ENCODE results near the gene DCAF6.
A peak's percentile ranks its signal among the peaks of the same experiment; 100 is the strongest.
"Not testable (repeated sequence)": the region's sequence is repeated elsewhere in the genome, so short reads cannot be mapped to it uniquely, and the experiment has no call there.

The DCAF6 gene

GRCh38 chr1:167924102-167924501 lies 12.4 kb upstream of the DCAF6 start:
- DNase-seq, result no peak

DNA sequence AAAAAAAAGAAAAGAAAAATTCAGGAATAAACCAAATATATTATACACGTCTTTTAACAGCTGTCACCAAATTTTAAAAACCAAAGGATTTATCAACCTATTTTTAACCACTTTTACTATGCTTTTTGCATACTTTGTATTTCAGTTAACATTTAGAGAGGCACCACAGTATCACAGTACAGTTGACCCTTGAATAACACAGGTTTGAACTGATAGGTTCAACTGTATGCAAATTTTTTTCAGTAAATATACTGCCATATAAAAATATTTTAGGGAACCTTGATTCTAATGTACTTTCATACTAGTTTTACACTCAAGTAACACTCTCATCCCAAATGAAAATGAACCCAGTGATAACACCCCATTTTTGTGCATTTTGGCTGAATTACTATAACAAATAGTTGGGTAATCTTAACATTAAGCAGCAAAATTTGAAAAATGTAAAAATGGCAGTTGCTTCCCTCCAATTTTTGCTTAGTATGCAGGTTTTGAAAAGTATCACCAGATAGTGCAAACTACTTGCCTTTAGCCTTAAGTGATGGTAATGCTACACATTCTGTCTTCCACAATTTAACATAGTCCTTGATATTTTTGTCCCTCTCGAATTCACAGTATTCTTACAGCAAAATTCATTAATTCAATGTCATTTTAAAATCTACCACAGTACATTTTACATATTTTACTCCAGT lies 11.8 kb upstream of the DCAF6 start:
- no peak for DNase-seq

GRCh38 chr1:167926486-167926997 lies 9.9 kb upstream of the DCAF6 start:
- no peak for DNase-seq

DNA sequence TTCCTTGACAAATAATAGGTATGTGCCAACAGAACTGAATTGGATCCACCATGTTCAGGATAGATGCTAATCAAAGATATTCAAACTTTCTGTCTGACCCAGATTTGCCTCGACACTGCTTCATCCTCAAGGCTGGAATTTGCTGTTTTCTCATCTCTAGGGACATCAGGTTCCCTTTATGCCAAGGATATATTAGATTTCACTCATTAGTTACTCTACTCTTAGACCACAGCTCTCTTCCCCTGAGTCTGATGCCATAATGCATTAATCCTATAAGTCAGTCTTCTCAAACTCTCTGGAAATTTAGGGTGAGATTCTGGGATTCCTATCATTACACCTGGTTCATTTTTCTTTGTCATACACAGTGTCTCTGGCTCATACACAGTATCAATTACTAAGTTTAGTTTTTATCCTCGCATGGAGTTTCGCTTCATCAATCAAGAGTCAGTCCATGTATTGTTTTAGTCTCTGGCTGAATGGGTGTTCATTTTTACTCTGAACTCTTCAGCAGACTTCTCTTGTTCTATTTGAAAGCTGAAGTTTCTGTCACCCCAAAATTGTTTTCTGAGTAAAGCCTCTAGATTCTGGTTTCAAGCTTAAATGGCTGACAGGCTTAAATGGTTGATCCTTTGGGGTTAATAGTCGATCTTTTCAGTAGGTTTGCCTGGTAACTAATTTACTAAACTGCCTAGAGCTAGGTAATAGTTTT lies 9.3 kb upstream of the DCAF6 start:
- no peak for DNase-seq

GRCh38 chr1:167928457-167928852 lies 8.0 kb upstream of the DCAF6 start:
- no peak for DNase-seq

DNA sequence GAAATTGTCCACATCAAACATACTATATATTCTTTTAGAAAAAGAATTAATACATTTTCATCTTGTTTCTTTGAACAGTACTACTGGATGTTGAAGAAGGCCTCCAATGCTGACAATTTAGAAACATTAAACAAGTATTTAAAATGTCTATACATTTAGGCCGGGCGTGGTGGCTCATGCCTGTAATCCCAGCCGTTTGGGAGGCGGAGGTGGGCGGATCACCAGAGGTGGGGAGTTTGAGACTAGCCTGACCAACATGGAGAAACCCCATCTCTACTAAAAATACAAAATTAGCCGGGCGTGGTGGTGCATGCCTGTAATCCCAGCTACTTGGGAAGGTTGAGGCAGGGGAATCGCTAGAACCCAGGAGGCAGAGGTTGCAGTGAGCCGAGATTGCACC lies 7.6 kb upstream of the DCAF6 start:
- DNase-seq, result not testable (repeated sequence)

- no peak for DNase-seq
These were observed 6.8 kb upstream of the DCAF6 start for GRCh38 chr1:167929725-167930124.

DNA sequence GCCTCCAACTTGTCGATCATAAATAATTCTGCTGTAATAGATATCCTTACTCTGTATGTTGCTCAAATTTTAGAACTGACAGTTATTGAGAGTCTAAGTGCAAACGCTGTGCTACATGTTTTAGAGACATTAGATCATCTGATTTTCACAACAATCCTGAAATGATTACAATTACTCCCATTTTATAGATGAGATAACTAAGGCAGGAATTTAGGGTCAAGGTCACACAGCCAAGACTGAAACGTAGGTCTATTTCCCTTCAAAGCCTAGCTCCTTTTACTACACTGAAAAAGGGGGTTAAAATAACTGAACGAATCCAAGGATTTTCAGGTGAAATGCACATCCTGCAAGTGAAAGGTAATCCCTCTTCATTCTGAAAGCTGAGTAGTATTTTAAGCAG lies 2.7 kb upstream of the DCAF6 start:
- DNase-seq, result no peak

DNA sequence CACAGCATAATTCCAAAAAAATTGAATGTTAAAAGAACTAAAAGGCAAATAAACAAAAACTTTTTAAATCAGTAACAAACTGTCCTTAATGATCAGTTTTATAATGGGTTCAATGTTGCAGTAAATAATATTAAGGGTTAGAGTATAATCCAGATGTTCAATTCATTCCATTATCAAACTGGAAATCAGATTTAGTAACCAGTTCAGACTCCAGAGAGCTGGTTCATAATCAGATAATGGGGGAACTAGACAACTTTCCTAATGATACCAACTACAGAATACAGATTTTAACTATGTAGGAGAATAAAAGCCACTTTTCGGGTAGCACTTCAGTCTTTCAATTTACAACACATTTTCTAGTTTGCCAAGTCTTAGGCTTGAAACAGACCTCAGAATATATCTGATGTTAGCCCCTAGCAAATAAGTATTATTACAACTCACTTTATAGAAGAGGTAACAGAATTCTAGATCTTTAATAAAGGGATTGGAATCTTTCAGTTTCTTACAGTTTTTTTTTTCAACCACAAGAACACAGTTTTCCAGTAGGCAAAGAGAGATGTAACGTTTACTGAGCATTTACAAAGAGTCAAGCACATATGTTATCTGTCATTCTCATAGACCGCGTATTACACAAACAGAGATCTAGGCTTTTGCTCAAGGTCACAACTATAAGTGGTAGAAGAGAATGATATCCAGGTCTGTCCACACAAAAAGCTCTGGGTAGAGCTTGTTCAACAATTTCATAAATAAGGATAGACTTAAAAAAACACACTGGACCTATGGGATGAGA lies 1.9 kb upstream of the DCAF6 start:
- DNase-seq, result no peak

- peak; percentile 44 for DNase-seq
These were observed 1.0 kb upstream of the DCAF6 start for GRCh38 chr1:167935216-167936067.

DNA sequence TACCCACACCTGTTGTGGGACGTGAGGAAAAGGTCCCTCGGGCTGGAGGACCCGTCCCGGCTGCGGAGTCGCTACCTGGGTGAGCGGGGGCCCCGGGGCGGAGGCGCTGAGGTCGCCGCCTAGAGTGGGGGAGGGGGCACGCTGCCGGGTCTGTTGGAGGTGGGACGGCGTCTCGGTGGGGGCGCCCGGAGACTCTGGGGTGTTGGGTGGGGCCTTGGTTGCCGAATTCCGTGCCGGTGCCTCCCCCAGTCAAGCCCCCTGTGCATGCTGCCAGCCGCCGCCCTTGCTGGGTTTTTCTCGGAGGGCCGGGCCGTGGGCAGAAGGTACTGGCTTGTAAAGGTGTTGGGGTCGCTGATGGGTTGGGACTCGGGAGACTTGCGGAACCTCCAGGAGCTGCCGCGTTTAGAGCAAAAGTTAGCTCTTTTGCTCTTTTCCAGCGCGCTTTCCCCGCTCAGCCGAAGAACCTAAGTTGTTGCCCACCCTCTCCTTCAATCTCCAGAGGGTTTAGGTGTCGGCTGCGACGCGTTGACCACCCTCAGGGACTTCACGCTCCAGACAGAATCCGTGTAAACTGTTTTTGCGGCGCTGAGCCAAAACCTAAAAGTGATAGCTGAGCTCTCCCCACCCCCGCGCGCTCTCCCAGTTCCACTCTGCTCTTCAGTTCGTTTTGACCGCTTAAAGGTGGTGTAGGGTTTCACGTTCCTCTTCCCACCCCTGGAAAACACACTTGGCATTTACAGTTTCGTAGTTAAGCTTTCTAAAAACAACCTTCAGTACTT lies 636 bp downstream of the DCAF6 start, which contains the start of gene MPC2:
Gene MPC2, minus strand, starts transcription at position 143 of the 779 bp plus-strand sequence. CDS start 1,231 bp downstream, outside the sequence.
- peak; percentile 78 for DNase-seq

- DNase-seq, result no peak
These were observed 1.2 kb downstream of the DCAF6 start for GRCh38 chr1:167937709-167938010.

GRCh38 chr1:167938080-167938636 lies 1.7 kb downstream of the DCAF6 start:
- no peak for DNase-seq

GRCh38 chr1:167940264-167940663 lies 3.8 kb downstream of the DCAF6 start:
- DNase-seq, result no peak

- no peak for DNase-seq
These were observed 7.1 kb downstream of the DCAF6 start for GRCh38 chr1:167943541-167943940.

- DNase-seq, result no peak
These were observed 11.2 kb downstream of the DCAF6 start for GRCh38 chr1:167947733-167948132.

DNA sequence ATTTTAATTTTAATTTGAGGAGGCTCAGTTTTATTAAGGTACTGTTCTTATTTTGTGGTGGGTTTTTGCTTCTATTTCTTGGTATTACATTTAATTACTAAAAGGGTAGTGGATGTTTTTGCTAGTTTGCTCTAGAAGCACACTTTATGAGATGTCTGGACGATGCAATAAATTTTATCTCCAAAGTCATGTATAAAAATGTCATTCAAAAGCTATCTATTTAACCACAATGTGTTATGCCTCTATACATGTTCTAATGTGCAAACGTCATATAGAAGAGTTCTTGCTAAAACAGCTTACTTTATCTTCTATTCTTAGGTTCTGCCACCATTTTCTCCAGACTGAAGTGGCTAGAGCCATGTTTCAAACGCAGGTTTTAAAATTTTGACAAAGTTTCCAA lies 13.3 kb downstream of the DCAF6 start:
- DNase-seq, result no peak

DNA sequence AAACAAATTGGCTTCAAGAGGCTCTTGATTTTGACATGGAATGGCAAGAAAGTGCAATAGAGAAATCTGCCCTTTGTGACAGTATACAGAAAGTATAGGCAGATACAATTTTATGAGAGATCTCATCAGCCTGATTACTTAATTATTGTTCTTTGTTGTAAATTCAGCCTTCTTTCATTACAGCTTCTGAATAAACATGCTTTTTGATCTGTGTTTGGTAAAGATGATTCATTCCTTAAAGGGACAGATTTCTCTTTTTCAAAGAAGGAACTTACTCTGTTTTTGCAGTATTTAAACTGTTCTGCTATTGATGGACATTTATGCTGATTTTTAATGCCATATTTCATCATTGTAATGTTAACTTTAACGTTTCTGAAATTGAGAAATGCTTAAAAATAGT lies 14.1 kb downstream of the DCAF6 start:
- DNase-seq, result no peak

- DNase-seq, result no peak
These were observed 19.4 kb downstream of the DCAF6 start for GRCh38 chr1:167955915-167956314.

GRCh38 chr1:167957710-167958109 lies 21.2 kb downstream of the DCAF6 start:
- no peak for DNase-seq

GRCh38 chr1:167964646-167965045 lies 28.2 kb downstream of the DCAF6 start:
- DNase-seq, result no peak

DNA sequence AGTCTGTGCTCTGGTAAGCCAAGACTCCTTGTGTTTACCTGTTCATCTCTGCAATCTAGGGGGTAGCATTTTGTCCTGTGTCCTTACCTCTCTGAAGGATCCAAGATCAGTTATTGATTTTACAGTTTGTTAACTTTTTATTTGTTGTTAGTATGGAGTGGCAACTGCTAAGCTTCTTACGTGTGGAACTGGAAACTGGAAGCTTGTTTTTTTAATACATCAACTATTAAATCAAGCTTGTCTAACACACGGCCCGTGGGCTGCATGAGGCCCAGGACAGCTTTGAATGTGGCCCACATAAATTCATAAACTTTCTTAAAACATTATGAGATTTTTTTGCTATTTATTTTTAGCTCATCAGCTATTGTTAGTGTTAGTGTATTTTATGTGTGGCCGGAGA lies 29.6 kb downstream of the DCAF6 start:
- no peak for DNase-seq

Data from right hindlimb (tissue), 1 donor.